Activated T-helper 2 cell treated with anti-CD3 and anti-CD28 coated beads, Interferon-gamma antibody, Interleukin-2, Interleukin-4, amounts not matched to agents 10 μg/mL and 5 μg/mL and 100 μg/mL, durations not matched to agents 14 hours and 24 hours and 36 hours (primary cell): ENCODE results near the gene EPHA3. TPM values are rescaled to one million over a fixed set of nuclear protein-coding genes. Genes with fewer than 3 reads are reported as not detected.

Source experiments
- DNase-seq: peaks from one replicate; pipeline ENCODE4 v3.0.0; 2021; ENCODE audit warnings: low spot score
- H3K27ac Mint-ChIP-seq: one replicate; pipeline ENCODE4 v1.8.0; 2021; ENCODE audit warnings: mixed read lengths
- H3K27me3 Mint-ChIP-seq: one replicate; pipeline ENCODE4 v1.8.0; 2021; ENCODE audit warnings: low read depth, mixed read lengths
- H3K36me3 Mint-ChIP-seq: one replicate; pipeline ENCODE4 v1.8.0; 2021; ENCODE audit warnings: low read depth, mixed read lengths
- H3K4me1 Mint-ChIP-seq: one replicate; pipeline ENCODE4 v1.8.0; 2021; ENCODE audit warnings: low read depth, mixed read lengths
- H3K4me3 Mint-ChIP-seq: one replicate; pipeline ENCODE4 v1.8.0; 2021; ENCODE audit warnings: low read depth, mild to moderate bottlenecking, moderate library complexity, mixed read lengths
- H3K9me3 Mint-ChIP-seq: one replicate; pipeline ENCODE4 v1.8.0; 2021; ENCODE audit warnings: mixed read lengths
- intact Hi-C: fragments of 100-400 bp; cut with micrococcal nuclease; formaldehyde crosslinking; loops from one replicate; pipeline ENCODE4 v1.15.1; 2023
- total RNA-seq: library from RNA; stranded (reverse); gene quantifications from 2 replicates; pipeline ENCODE4 v1.2.3, GENCODE V29; 2022

The EPHA3 gene
- total RNA-seq, 1 donor from 2014 or later, result not detected

GRCh38 chr3:89414270-89414669, 306.8 kb downstream of the EPHA3 start:
- H3K4me3 Mint-ChIP-seq, result no peak overlapping the region
- H3K27me3 Mint-ChIP-seq, result no peaks in the 10 kb centered on the region
- no peaks in the 10 kb centered on the region for H3K36me3 Mint-ChIP-seq
- peaks cover 7% of the 10 kb centered on the region for H3K9me3 Mint-ChIP-seq
- DNase-seq, result no peak
- intact Hi-C loops, result no loop called here
- H3K27ac Mint-ChIP-seq, result no peak overlapping the region
- H3K4me1 Mint-ChIP-seq, result no peaks in the 10 kb centered on the region

GRCh38 chr3:89419647-89420241, 312.3 kb downstream of the EPHA3 start:
- Mint-ChIP-seq H3K27me3 (no peaks in the 10 kb centered on the region), H3K9me3 (peaks cover 12% of the 10 kb centered on the region), H3K36me3 (no peaks in the 10 kb centered on the region), H3K4me1 (no peaks in the 10 kb centered on the region), H3K4me3 (no peak overlapping the region), H3K27ac (no peak overlapping the region)
- intact Hi-C loops, result no loop called here
- DNase-seq, result no peak

- no peaks in the 10 kb centered on the region for H3K4me1 Mint-ChIP-seq
- H3K9me3 Mint-ChIP-seq, result peaks cover 22% of the 10 kb centered on the region
- H3K4me3 Mint-ChIP-seq, result no peak overlapping the region
- no peaks in the 10 kb centered on the region for H3K27me3 Mint-ChIP-seq
- H3K27ac Mint-ChIP-seq, result no peak overlapping the region
- DNase-seq, result no peak
- H3K36me3 Mint-ChIP-seq, result no peaks in the 10 kb centered on the region
- intact Hi-C loops, result no loop called here
Measured at GRCh38 chr3:89426060-89426459, 318.6 kb downstream of the EPHA3 start.

DNA sequence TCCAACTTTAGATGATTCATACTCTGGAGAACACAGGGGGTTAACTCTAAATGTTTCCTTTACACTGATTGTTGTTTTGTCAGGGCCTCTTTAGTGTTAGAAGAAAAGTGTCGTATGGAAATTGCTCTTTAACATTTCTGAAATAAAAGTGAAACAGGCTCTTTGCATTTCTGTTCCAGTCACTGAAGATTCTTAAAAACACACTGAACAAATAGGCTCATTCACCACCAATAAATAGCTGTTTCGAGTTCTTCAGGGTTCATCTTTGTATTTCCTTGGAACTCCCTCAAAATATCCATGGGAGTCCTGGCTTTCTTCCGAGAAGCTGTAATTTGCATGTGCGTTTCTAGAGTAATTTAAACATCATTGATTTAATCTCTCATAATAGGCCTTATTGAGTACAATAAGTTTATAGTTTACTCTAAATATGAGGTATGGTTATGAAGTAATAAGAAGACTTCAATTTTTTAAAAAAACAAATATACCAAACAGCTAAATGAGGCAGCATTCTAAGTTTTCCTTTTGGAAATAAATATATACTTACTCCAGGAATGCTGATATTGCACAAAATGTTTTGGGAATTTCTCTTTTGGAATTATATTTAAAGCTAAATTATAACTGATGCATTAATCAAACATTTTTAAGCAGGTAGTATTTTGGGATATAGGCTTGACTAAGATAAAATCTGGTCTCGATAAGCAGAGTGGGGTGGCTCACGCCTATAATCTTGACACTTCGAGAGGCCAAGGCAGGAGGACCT, 327.4 kb downstream of the EPHA3 start:
- no peak overlapping the region for H3K27ac Mint-ChIP-seq
- no peaks in the 10 kb centered on the region for H3K4me1 Mint-ChIP-seq
- no peaks in the 10 kb centered on the region for H3K27me3 Mint-ChIP-seq
- H3K9me3 Mint-ChIP-seq, result peaks cover 14% of the 10 kb centered on the region
- H3K4me3 Mint-ChIP-seq, result no peak overlapping the region
- intact Hi-C loops, result no loop called here
- no peaks in the 10 kb centered on the region for H3K36me3 Mint-ChIP-seq
- no peak for DNase-seq

DNA sequence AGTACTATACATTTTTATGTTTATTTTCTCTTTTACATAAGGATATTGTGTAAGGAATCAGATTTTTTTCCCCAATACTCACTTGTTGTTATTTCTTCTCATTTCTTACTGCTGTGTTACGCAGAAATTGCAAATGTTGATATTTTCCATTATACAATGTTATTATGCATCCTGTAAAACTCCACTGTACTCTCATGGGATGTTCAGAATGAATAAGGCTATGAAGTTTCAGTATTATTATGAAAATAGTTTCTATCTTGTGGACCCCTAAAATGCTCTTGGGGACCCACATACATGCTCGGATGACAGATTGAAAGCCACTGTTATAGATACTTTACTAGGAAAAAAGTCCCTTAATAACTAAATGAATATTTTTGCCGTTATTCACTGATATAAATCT, 329.4 kb downstream of the EPHA3 start:
- Mint-ChIP-seq H3K27me3 (no peaks in the 10 kb centered on the region), H3K27ac (no peak overlapping the region), H3K4me3 (no peak overlapping the region), H3K4me1 (no peaks in the 10 kb centered on the region), H3K36me3 (no peaks in the 10 kb centered on the region), H3K9me3 (peaks cover 14% of the 10 kb centered on the region)
- DNase-seq, result no peak
- intact Hi-C loops, result no loop called here

DNA sequence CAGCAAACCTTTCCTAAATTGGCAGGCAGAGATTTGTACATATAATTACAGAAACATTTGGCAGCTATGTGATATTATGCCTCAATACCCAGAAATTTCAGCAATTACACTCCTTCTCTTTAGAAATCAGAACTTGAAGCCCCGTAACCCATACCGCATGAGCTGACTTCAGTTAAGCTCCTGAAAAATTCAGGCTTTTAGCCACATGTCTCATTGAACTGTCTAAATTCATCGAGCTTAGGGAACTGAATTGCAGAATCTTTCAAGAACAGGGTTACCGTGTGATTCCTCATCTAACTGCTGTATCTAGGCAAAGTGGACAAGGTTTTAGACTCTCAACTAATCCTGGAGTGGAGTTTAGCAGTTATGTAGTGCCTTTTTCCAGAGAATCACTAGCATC, 333.0 kb downstream of the EPHA3 start:
- intact Hi-C loops, result no loop called here
- H3K4me3 Mint-ChIP-seq, result no peak overlapping the region
- no peaks in the 10 kb centered on the region for H3K36me3 Mint-ChIP-seq
- no peak for DNase-seq
- no peaks in the 10 kb centered on the region for H3K27me3 Mint-ChIP-seq
- H3K27ac Mint-ChIP-seq, result no peak overlapping the region
- H3K9me3 Mint-ChIP-seq, result peaks cover 14% of the 10 kb centered on the region
- H3K4me1 Mint-ChIP-seq, result no peaks in the 10 kb centered on the region

- Mint-ChIP-seq H3K9me3 (peaks cover 14% of the 10 kb centered on the region), H3K27me3 (no peaks in the 10 kb centered on the region)
- intact Hi-C loops, result no loop called here
Measured at GRCh38 chr3:89441141-89441540, 333.7 kb downstream of the EPHA3 start.

DNA sequence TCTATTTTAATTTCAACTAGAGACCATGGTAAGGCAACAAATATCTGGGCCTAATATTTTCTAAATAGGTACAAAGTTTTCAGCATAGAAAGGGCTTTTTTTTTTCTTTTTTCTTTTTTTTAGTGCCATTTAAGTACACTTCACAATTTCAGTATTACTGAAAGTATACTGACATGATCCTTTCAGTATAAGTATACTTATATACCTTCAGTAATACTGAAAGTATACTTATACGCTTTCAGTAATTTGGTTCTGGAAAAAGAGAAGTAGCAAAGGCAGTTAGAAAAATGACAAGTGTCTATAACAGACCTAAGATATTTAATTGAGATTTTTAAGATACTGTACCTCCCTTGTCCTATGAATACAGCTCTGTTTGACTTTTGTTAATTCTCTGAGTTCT, 339.2 kb downstream of the EPHA3 start:
- Mint-ChIP-seq H3K4me1 (no peaks in the 10 kb centered on the region), H3K4me3 (no peak overlapping the region), H3K9me3 (peaks cover 20% of the 10 kb centered on the region), H3K27ac (no peak overlapping the region), H3K27me3 (no peaks in the 10 kb centered on the region), H3K36me3 (no peaks in the 10 kb centered on the region)
- DNase-seq, result no peak
- intact Hi-C loops, result no loop called here

More at GRCh38 chr3:89441141-89441540, 333.7 kb downstream of the EPHA3 start:
- H3K4me1 Mint-ChIP-seq, result no peaks in the 10 kb centered on the region
- H3K36me3 Mint-ChIP-seq, result no peaks in the 10 kb centered on the region
- DNase-seq, result no peak
- H3K27ac Mint-ChIP-seq, result no peak overlapping the region
- H3K4me3 Mint-ChIP-seq, result no peak overlapping the region

GRCh38 chr3:89447243-89447642, 339.8 kb downstream of the EPHA3 start:
- H3K4me3 Mint-ChIP-seq, result no peak overlapping the region
- H3K36me3 Mint-ChIP-seq, result no peaks in the 10 kb centered on the region
- no peak overlapping the region for H3K27ac Mint-ChIP-seq
- H3K9me3 Mint-ChIP-seq, result peaks cover 18% of the 10 kb centered on the region
- intact Hi-C loops, result no loop called here
- no peaks in the 10 kb centered on the region for H3K27me3 Mint-ChIP-seq
- H3K4me1 Mint-ChIP-seq, result no peaks in the 10 kb centered on the region
- DNase-seq, result no peak

DNA sequence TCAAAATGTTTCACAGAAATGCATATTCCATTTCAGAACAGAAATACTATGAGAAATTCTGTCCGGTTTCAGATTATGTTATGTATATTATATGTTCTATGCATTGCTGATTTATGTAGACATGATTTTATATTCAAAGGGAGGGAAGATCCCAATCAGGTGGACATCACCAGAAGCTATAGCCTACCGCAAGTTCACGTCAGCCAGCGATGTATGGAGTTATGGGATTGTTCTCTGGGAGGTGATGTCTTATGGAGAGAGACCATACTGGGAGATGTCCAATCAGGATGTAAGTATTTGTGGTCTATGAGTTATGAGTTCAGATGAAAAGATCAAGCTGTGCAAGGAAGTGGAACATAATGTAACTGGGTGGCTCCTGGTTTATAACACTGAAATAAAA, 341.7 kb downstream of the EPHA3 start:
- H3K36me3 Mint-ChIP-seq, result no peaks in the 10 kb centered on the region
- DNase-seq, result no peak
- H3K4me3 Mint-ChIP-seq, result no peak overlapping the region
- H3K4me1 Mint-ChIP-seq, result no peaks in the 10 kb centered on the region
- H3K9me3 Mint-ChIP-seq, result peaks cover 21% of the 10 kb centered on the region
- no peak overlapping the region for H3K27ac Mint-ChIP-seq
- intact Hi-C loops, result no loop called here
- H3K27me3 Mint-ChIP-seq, result no peaks in the 10 kb centered on the region

- H3K4me1 Mint-ChIP-seq, result no peaks in the 10 kb centered on the region
- peaks cover 39% of the 10 kb centered on the region for H3K9me3 Mint-ChIP-seq
- intact Hi-C loops, result no loop called here
- no peaks in the 10 kb centered on the region for H3K27me3 Mint-ChIP-seq
- DNase-seq, result no peak
- no peak overlapping the region for H3K27ac Mint-ChIP-seq
- no peak overlapping the region for H3K4me3 Mint-ChIP-seq
- H3K36me3 Mint-ChIP-seq, result no peaks in the 10 kb centered on the region
Measured at GRCh38 chr3:89452066-89452465, 344.6 kb downstream of the EPHA3 start.

GRCh38 chr3:89455240-89455639, 347.8 kb downstream of the EPHA3 start:
- Mint-ChIP-seq H3K27ac (no peak overlapping the region), H3K9me3 (peaks cover 46% of the 10 kb centered on the region), H3K4me1 (no peaks in the 10 kb centered on the region), H3K27me3 (no peaks in the 10 kb centered on the region), H3K4me3 (no peak overlapping the region), H3K36me3 (no peaks in the 10 kb centered on the region)
- no peak for DNase-seq
- intact Hi-C loops, result no loop called here

GRCh38 chr3:89467898-89468363, 360.5 kb downstream of the EPHA3 start:
- Mint-ChIP-seq H3K27me3 (no peaks in the 10 kb centered on the region), H3K4me1 (no peaks in the 10 kb centered on the region), H3K9me3 (peaks cover 12% of the 10 kb centered on the region), H3K36me3 (no peaks in the 10 kb centered on the region), H3K4me3 (no peak overlapping the region), H3K27ac (no peak overlapping the region)
- no peak for DNase-seq
- intact Hi-C loops, result no loop called here
